Trophoblast cell (in vitro differentiated cells and primary cell): ENCODE data around the gene KCNG1.

Source experiments
- DNase-seq, 2 donors: peaks; one replicate each; pipeline ENCODE4 v3.0.0-alpha.2; 2016
- H2AFZ ChIP-seq: 2 replicates; pipeline ENCODE4 v1.6.1; 2013; ENCODE audit warnings: low read length, moderate library complexity, mild to moderate bottlenecking; ENCODE audit not compliant: insufficient read depth, poor library complexity
- H2AK5ac ChIP-seq: 2 replicates; pipeline ENCODE4 v1.6.1; 2013; ENCODE audit warnings: mild to moderate bottlenecking, low read length
- H2BK120ac ChIP-seq: 2 replicates; pipeline ENCODE4 v1.6.1; 2013; ENCODE audit warnings: low read length, mild to moderate bottlenecking, moderate library complexity; ENCODE audit not compliant: insufficient read depth, poor library complexity
- H2BK12ac ChIP-seq: 2 replicates; pipeline ENCODE4 v1.6.1; 2013; ENCODE audit warnings: mild to moderate bottlenecking, low read length, moderate library complexity
- H2BK5ac ChIP-seq: 2 replicates; pipeline ENCODE4 v1.6.1; 2013; ENCODE audit warnings: low read length, low read depth, moderate library complexity, mild to moderate bottlenecking; ENCODE audit not compliant: poor library complexity
- H3K14ac ChIP-seq: 2 replicates; pipeline ENCODE4 v1.6.1; 2013; ENCODE audit warnings: mild to moderate bottlenecking, low read length
- H3K18ac ChIP-seq: 2 replicates; pipeline ENCODE4 v1.6.1; 2013; ENCODE audit warnings: mild to moderate bottlenecking, low read length
- H3K23ac ChIP-seq: 2 replicates; pipeline ENCODE4 v1.6.1; 2013; ENCODE audit warnings: low read length
- H3K27ac ChIP-seq: 2 replicates; pipeline ENCODE4 v1.5.1; 2013; ENCODE audit warnings: low read depth, mild to moderate bottlenecking, inconsistent platforms, low read length, moderate library complexity
- H3K27me3 ChIP-seq: 2 replicates; pipeline ENCODE4 v1.6.1; 2013; ENCODE audit warnings: inconsistent platforms, mild to moderate bottlenecking, low read length, moderate library complexity; ENCODE audit not compliant: insufficient read depth
- H3K36me3 ChIP-seq, 2 experiments: 1 replicate in 1 of 2; 2 replicates in 1 of 2; pipeline ENCODE4 v1.6.1; 2013; ENCODE audit warnings: low read length in 2 of 2, mild to moderate bottlenecking in 2 of 2, moderate library complexity in 1 of 2; ENCODE audit not compliant: insufficient read depth in 2 of 2, control insufficient read depth in 1 of 2
- H3K4ac ChIP-seq: 2 replicates; pipeline ENCODE4 v1.6.1; 2013; ENCODE audit warnings: low read depth, mild to moderate bottlenecking, low read length, moderate library complexity
- H3K4me1 ChIP-seq, 2 experiments: 1 replicate in 1 of 2; 2 replicates in 1 of 2; pipeline ENCODE4 v1.6.1; 2013; ENCODE audit warnings: low read length in 2 of 2, mild to moderate bottlenecking in 2 of 2, moderate library complexity in 1 of 2; ENCODE audit not compliant: insufficient read depth in 2 of 2, control insufficient read depth in 1 of 2
- H3K4me2 ChIP-seq: 2 replicates; pipeline ENCODE4 v1.6.1; 2013; ENCODE audit warnings: inconsistent platforms, mild to moderate bottlenecking, low read length, moderate library complexity
- H3K4me3 ChIP-seq: 2 replicates; pipeline ENCODE4 v1.5.1; 2013; ENCODE audit warnings: mild to moderate bottlenecking, low read depth, low read length, inconsistent platforms
- H3K79me1 ChIP-seq: one replicate; pipeline ENCODE4 v1.6.1; 2013; ENCODE audit warnings: low read length
- H3K79me2 ChIP-seq: 2 replicates; pipeline ENCODE4 v1.6.1; 2013; ENCODE audit warnings: low read length, mild to moderate bottlenecking; ENCODE audit not compliant: control insufficient read depth, insufficient read depth, poor library complexity
- H3K9ac ChIP-seq: 2 replicates; pipeline ENCODE4 v1.6.1; 2013; ENCODE audit warnings: mild to moderate bottlenecking, low read length
- H3K9me3 ChIP-seq: 2 replicates; pipeline ENCODE4 v1.6.1; 2013; ENCODE audit warnings: low read depth, mild to moderate bottlenecking, control low read depth, inconsistent platforms, low read length; ENCODE audit not compliant: insufficient read depth
- H4K12ac ChIP-seq: 2 replicates; pipeline ENCODE4 v1.6.1; 2013; ENCODE audit warnings: low read depth, mild to moderate bottlenecking, low read length, moderate library complexity
- H4K8ac ChIP-seq: 2 replicates; pipeline ENCODE4 v1.6.1; 2013; ENCODE audit warnings: low read depth, mild to moderate bottlenecking, low read length, moderate library complexity
- H4K91ac ChIP-seq: one replicate; pipeline ENCODE4 v1.6.1; 2013; ENCODE audit warnings: low read depth, mild to moderate bottlenecking, low read length, moderate library complexity
- WGBS: extraction: QIAGEN DNeasy Blood & Tissue Kit; methylation state at CpG from one replicate; pipeline ENCODE4 v1.1.7; 2013; ENCODE audit warnings: missing lambda C conversion rate; ENCODE audit not compliant: insufficient read length, insufficient coverage; ENCODE audit errors: extremely low coverage; 5-methylcytosine and 5-hydroxymethylcytosine counted together

The KCNG1 gene

GRCh38 chr20:51059862-51060261, 37.0 kb upstream of the KCNG1 start:
- Histone ChIP-seq H3K27me3 (no peaks in the 10 kb centered on the region), H2AFZ (no peak overlapping the region), H3K79me2 (no peaks in the 10 kb centered on the region), H3K14ac (no peak overlapping the region), H3K36me3 (no peaks in the 10 kb centered on the region), H3K27ac (no peak overlapping the region), H3K18ac (no peak overlapping the region), H4K8ac (no peak overlapping the region), H2AK5ac (no peak overlapping the region), H3K23ac (no peak overlapping the region), H3K9ac (no peak overlapping the region), H3K4me3 (no peak overlapping the region), H3K4me2 (no peak overlapping the region), H2BK12ac (no peak overlapping the region), H2BK120ac (no peak overlapping the region), H3K9me3 (peaks cover 3% of the 10 kb centered on the region), H2BK5ac (no peak overlapping the region), H4K12ac (no peak overlapping the region), H3K79me1 (no peaks in the 10 kb centered on the region), H4K91ac (no peak overlapping the region), H3K4me1 (no peaks in the 10 kb centered on the region), H3K4ac (no peak overlapping the region)
- whole genome bisulfite sequencing, result no CpG with 5 or more reads among the region's 1 CpG
- DNase-seq, result no peak

- Histone ChIP-seq H3K18ac (no peak overlapping the region), H2BK12ac (no peak overlapping the region), H3K9ac (no peak overlapping the region), H3K79me1 (no peaks in the 10 kb centered on the region), H4K91ac (no peak overlapping the region), H3K4me2 (no peak overlapping the region), H3K36me3 (no peaks in the 10 kb centered on the region), H3K9me3 (peaks cover 5% of the 10 kb centered on the region), H3K4me1 (no peaks in the 10 kb centered on the region), H3K14ac (no peak overlapping the region), H3K4me3 (no peak overlapping the region), H2BK120ac (no peak overlapping the region), H3K79me2 (no peaks in the 10 kb centered on the region), H2AK5ac (no peak overlapping the region), H3K27me3 (no peaks in the 10 kb centered on the region), H3K23ac (no peak overlapping the region), H2AFZ (no peak overlapping the region), H2BK5ac (no peak overlapping the region), H4K12ac (no peak overlapping the region), H4K8ac (no peak overlapping the region), H3K4ac (no peak overlapping the region), H3K27ac (no peak overlapping the region)
- WGBS, result no CpG with 5 or more reads among the region's 9 CpGs
- DNase-seq, result no peak
These were observed 35.1 kb upstream of the KCNG1 start for GRCh38 chr20:51058017-51058416.

- H3K79me1 ChIP-seq, result no peaks in the 10 kb centered on the region
- peaks cover 5% of the 10 kb centered on the region for H3K9me3 ChIP-seq
- H3K23ac ChIP-seq, result peak overlapping the region; percentile 6
- H2BK5ac ChIP-seq, result no peak overlapping the region
- no peak overlapping the region for H3K4ac ChIP-seq
- H3K36me3 ChIP-seq, result no peaks in the 10 kb centered on the region
- DNase-seq, result no peak
- no peak overlapping the region for H4K12ac ChIP-seq
- no peaks in the 10 kb centered on the region for H3K79me2 ChIP-seq
- H3K4me1 ChIP-seq, result no peaks in the 10 kb centered on the region
- H4K8ac ChIP-seq, result no peak overlapping the region
- no peak overlapping the region for H2BK12ac ChIP-seq
- H2BK120ac ChIP-seq, result no peak overlapping the region
- no peak overlapping the region for H3K14ac ChIP-seq
- no peaks in the 10 kb centered on the region for H3K27me3 ChIP-seq
- no peak overlapping the region for H2AFZ ChIP-seq
- H3K27ac ChIP-seq, result no peak overlapping the region
- H3K4me3 ChIP-seq, result peak overlapping the region; percentile 48
- no peak overlapping the region for H3K18ac ChIP-seq
- H4K91ac ChIP-seq, result no peak overlapping the region
- H2AK5ac ChIP-seq, result no peak overlapping the region
- no peak overlapping the region for H3K4me2 ChIP-seq
- no CpG with 5 or more reads among the region's 11 CpGs for WGBS
- H3K9ac ChIP-seq, result no peak overlapping the region
These were observed 31.3 kb upstream of the KCNG1 start for GRCh38 chr20:51054233-51054632.

- no peak overlapping the region for H2AFZ ChIP-seq
- no peak overlapping the region for H2BK12ac ChIP-seq
- no peaks in the 10 kb centered on the region for H3K27me3 ChIP-seq
- no peak overlapping the region for H3K4ac ChIP-seq
- H3K23ac ChIP-seq, result no peak overlapping the region
- no peak overlapping the region for H4K91ac ChIP-seq
- no peak overlapping the region for H2BK120ac ChIP-seq
- no peak overlapping the region for H3K18ac ChIP-seq
- no CpG with 5 or more reads among the region's 8 CpGs for whole genome bisulfite sequencing
- H3K36me3 ChIP-seq, result no peaks in the 10 kb centered on the region
- no peak overlapping the region for H3K4me2 ChIP-seq
- no peak overlapping the region for H3K4me3 ChIP-seq
- H3K4me1 ChIP-seq, result no peaks in the 10 kb centered on the region
- H4K8ac ChIP-seq, result no peak overlapping the region
- H4K12ac ChIP-seq, result no peak overlapping the region
- peaks cover 4% of the 10 kb centered on the region for H3K9me3 ChIP-seq
- no peaks in the 10 kb centered on the region for H3K79me2 ChIP-seq
- H3K9ac ChIP-seq, result no peak overlapping the region
- no peaks in the 10 kb centered on the region for H3K79me1 ChIP-seq
- no peak overlapping the region for H2BK5ac ChIP-seq
- H3K14ac ChIP-seq, result no peak overlapping the region
- no peak overlapping the region for H2AK5ac ChIP-seq
- no peak for DNase-seq
- H3K27ac ChIP-seq, result no peak overlapping the region
These were observed 27.7 kb upstream of the KCNG1 start for GRCh38 chr20:51050531-51051075.
